ENCODE results near the gene LGALS3. TPM values are rescaled to one million over a fixed set of nuclear protein-coding genes. Genes with fewer than 3 reads are reported as not detected.

Gene LGALS3
- polyA plus RNA-seq, 1 donor, result 41.9 TPM

GRCh38 chr14:55131370-55132137, 2.5 kb downstream of the LGALS3 start:
- DNase-seq, result no peak

DNA sequence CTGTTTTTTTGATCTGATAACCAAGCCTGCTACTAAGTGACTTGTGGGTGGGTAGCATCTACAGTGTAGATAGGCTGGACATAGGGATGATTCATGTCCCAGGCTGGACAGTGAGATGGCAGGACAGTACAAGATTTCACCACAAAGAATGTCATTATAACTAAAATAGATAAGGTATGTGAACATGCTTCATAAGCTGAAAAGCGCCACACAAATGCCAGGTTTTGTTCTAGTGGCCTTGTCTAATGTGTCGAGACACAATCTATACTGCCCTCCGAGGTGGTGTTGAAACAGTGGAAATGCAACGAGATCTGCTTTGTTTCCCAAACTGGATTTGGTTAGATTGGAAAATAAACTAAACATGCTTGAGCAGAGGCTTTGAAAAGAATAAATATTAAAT, 4.4 kb downstream of the LGALS3 start:
- DNase-seq, result no peak

DNA sequence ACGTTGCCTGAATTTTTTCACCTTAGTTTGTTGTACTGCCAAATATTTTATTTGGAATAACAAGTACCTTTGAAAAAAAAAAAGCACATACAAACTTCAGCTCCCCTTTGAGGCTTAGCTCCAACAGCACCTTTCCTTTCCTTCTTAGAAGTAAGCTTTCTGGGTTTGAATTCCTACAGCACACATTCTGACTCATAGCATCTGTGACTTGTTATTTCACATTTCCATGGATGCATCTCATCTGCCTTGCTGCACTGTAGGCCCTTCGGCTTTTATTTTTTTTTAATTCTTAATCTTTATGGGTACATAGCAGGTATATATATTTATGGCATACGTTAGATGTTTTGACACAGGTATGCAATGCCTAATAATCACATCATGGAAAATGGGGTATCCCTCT, 7.2 kb downstream of the LGALS3 start:
- DNase-seq, result no peak

DNA sequence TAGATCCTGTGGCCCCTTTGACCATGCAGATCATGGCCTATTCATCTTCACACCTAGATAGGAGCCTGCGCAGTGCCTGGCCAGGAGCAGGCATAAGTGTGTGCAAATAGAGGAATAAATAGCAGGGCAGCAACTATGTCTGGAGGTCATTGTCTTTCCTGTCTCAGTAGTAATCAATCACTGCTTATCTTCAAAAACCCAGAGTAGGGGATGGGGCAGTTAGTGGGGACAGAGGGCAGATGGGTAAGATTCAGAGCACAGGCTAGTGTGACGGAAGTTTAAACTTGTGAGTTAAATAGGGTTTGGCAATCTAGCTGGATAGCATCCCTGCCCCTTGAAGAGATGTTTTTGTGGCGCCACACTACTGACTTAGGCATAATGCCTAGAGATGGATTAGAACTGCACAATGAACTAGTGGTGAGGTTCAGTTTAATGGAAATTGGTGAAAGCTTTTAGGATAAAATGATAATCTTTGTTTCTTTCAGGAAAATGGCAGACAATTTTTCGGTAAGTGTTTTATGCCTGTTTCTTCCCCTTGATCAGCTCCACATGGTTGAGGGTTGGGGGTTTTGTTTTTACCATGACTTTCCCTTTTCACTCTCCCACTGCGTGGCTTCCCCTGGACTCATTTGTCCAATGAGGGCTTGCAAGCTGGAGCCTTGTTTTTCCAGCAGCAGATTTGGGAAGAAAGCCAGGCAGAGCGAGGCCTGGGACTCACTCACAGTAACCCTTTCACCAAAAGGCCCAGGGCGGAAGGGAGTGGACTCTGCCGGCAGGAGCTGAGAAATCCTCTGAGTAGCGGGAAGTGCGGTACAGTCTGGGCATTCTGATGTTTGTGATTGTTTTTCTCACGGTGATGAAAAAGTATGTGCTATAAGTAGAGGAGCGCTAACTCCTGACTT, 8.1 kb downstream of the LGALS3 start:
- DNase-seq, result peak; percentile 88

DNA sequence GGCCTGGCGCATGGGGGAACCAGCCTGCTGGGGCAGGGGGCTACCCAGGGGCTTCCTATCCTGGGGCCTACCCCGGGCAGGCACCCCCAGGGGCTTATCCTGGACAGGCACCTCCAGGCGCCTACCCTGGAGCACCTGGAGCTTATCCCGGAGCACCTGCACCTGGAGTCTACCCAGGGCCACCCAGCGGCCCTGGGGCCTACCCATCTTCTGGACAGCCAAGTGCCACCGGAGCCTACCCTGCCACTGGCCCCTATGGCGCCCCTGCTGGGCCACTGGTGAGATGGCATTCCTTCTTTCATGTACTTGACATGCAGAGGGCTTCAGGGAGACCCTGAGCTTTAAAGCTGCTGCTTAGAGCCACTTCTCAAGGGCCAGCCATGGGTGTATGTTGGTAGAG, 9.0 kb downstream of the LGALS3 start:
- DNase-seq, result no peak

- no peak for DNase-seq
These were observed 10.1 kb downstream of the LGALS3 start for GRCh38 chr14:55139141-55139540.

- no peak for DNase-seq
These were observed 10.9 kb downstream of the LGALS3 start for GRCh38 chr14:55139696-55140509.

DNA sequence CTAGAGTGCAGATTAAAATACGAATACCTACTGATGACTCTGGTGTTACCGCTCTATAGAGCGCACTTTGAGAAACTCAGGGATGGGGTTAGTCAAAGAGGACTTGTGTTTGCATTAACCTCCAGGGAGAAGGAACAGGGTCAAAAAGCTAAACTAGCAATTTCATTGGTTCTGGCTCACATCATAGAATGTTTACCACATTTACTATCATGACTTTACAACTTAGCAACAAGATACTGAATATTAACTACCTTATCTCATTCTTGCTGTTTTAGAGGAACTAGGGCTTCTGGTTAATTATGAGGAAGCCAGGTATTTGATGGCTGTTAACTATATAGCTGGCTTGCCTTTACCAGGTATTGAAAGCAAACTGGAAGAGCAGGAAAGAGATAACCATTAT, 12.8 kb downstream of the LGALS3 start:
- no peak for DNase-seq

DNA sequence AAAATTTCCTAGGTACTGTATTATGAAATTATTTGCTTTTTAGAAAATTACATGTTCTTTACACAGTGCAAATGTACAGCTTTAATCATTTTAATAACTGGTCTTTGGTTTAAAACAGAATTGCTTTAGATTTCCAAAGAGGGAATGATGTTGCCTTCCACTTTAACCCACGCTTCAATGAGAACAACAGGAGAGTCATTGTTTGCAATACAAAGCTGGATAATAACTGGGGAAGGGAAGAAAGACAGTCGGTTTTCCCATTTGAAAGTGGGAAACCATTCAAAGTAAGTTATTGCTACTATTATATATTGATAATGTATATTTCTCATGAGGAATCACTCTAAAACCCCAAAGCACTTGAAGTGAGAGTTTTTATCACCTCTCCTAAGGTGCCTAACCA, 13.4 kb downstream of the LGALS3 start:
- DNase-seq, result no peak

DNA sequence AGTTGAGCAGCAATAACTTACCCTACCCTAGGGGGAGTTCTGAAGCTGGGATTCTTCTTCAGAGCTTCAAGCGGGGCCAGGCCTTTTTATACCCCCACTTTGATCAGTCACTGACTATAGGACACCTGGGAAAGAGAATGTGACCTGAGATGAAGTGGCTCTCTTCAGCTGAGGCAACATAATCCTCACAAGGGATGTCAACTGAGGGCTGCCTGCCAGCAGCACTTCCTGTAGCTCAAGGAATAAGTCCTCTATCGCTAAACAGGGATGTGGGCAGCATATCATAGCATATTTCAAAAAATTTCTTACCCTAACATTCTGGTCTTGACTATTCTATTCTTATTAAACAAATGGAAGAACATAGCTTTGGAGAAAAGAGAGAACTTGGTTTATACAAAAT, 17.4 kb downstream of the LGALS3 start:
- no peak for DNase-seq

DNA sequence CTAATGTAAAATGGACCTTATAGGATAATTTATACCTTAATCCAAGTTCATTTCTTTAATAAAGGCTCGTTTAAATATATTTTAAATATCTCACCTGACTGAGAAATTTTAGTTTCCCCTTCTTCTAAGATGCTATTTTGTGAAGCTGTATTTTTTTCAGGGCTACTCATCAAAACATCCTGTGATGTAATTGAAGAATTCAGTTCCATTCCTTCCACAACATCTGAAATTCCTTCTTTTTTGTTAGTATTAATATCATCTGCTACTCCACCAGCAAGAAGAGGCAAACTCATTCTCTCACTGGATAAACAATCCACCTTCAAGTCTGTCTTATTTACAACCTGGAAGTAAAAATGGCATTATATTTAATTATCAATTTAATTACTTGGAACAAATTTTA, 22.5 kb downstream of the LGALS3 start:
- DNase-seq, result no peak

- DNase-seq, result no peak
These were observed 23.2 kb downstream of the LGALS3 start for GRCh38 chr14:55152052-55152753.

- DNase-seq, result no peak
These were observed 24.9 kb downstream of the LGALS3 start for GRCh38 chr14:55153951-55154350.

GRCh38 chr14:55157080-55157479, 28.0 kb downstream of the LGALS3 start:
- no peak for DNase-seq

DNA sequence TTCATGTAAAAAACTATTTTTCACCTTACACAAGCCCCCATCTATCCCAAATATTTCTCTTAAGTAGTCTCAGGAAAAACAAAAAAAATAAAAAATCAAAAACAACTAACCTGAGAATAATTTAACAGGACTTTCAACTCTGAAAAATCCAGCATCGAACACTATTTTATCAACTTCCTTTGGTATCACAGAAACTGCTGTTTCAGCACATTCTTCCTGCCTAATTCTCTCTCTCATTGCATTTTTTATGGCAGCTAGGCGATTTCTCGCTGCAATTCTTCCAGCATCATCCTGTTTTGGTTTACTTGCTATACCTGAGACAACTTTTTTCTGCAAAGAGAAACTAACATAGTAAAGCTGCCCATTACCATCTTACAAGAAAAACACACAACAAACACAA, 29.4 kb downstream of the LGALS3 start:
- DNase-seq, result no peak

DNA sequence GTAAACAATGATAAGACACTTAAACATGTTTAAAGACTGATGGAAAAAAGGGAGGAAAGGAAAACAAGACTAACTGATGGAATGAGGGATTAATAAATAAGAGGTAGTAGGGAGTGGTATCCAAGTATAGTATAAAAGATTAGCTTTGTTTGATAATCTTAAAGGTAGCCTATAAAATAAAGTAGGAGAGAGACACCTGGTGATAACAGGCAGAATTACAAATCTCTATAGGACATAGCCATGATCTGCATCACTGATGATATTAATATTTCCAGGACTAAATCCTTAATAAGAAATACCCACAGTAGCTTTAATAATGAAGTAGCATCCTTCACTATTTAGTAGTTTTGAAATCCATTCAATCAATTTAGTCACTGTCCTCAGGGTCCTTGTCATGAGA, 31.9 kb downstream of the LGALS3 start:
- peak; percentile 41 for DNase-seq

- DNase-seq, result no peak
These were observed 41.5 kb downstream of the LGALS3 start for GRCh38 chr14:55170526-55170925.

DNA sequence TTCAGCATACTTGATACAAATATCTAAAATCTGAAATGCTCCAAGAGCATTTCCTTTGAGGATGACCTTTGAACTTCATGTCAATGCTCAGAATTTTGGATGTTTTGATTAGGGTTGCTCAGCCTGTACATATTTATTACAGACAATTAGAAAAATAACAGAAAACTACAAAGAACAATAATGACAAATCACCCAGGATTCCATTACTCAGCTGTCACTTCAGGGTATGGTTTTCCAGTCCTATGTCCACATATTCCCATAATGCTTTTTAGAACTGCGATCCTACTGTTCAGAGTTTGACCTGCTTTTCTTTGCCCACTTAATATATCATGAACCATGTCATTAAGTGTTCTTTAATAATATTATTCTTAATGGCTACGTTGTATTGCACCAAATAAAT, 51.0 kb downstream of the LGALS3 start:
- DNase-seq, result no peak

- no peak for DNase-seq
These were observed 51.4 kb downstream of the LGALS3 start for GRCh38 chr14:55180434-55180833.

GRCh38 chr14:55188686-55189295, 59.7 kb downstream of the LGALS3 start:
- no peak for DNase-seq

DNA sequence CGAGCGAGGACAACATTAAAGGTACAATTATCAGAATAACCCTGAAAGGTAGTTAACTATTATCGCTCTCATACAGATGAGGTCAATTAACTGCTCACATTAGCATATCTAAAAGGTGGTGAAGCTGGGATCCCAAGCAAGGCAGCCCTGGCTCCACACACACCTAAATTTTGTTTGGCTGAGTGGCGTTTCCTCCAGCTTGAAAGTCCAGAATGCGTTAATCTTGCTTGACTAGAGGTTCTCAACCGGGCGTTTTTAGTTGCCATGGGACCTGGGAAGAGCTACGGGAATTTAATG, 61.8 kb downstream of the LGALS3 start:
- no peak for DNase-seq
